K562 treated with DMSO at 1 percent for 48 hours (cell line): Measurements from ENCODE around the gene GJC1. TPM values are rescaled to one million over a fixed set of nuclear protein-coding genes. Genes with fewer than 3 reads are reported as not detected.

Source experiments
- total RNA-seq: library from RNA; unstranded; fragments of 300-600 nt; gene quantifications from 2 replicates; pipeline ENCODE4 v1.2.3, GENCODE V29; 2022; ENCODE audit warnings: low replicate concordance; ENCODE audit errors: extremely low read depth

GJC1 gene
- total RNA-seq = not detected in 2 replicates

DNA sequence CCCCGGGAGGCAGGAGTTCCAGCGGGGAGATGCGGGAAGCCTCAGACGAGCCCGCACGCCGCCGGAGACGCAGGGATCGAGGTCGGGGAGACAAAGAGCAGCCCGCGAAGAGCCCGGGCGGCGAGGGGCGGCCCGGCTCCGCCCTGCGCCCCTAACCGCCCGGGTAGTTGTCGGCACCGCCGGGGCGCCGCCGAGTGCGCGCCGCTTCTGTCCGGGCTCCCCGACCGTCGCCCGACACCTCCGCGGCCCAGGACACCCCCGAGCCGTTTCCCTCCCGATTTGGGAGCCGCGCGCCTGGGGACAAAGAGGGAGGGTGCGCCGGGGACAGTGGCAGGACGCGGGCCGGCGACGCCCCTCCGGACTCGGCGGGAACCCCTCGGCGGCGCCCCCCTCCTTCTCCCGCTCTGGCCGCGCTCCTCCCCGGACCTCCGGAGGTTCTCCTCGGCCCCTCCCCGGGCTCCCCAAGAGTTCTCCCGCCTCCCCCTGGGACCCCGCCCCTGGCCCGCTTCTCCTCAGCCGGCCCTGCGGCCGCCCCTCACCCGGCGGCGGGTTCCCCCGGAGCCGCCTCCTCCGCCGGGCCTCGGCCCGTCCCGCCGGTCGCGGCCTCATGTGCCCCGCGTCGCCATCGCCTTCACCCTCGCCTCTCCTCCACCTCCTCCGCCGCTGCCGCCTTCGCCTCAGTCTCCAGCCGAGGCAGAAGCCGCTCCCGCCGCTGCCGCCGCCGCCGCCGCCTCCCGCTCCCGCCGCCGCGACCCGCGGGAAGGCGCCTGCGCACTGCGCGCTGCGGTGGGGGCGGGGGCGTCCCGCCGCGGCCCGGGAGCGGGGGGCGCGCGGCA, at the start of gene GJC1:
Gene GJC1, minus strand, starts transcription at position 765 of the 836 bp plus-strand sequence. CDS start 24,470 bp downstream, outside the sequence.

DNA sequence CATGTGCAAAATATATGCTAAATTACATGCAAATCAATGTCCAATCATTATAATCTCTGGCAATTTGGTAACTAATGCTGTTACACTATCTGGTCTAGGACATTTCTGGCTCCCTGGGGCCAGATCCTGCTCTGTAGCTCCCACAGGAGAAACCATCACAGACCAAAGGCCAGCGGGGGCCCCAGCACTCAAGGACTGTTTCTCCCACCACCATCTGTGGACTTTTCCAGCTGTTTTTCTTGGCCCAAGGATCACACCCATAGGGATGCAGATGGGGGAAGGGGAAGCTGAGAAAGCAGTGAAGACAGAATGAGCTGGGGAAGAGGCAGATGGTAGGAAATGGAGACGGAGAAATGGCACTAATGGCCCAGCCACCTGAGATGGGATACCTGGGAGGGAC, 17.5 kb upstream of the GJC1 start, which contains the start of gene HIGD1B:
Gene HIGD1B, plus strand, starts transcription at position 298 of the 400 bp plus-strand sequence. CDS start 270 bp downstream, outside the sequence.

DNA sequence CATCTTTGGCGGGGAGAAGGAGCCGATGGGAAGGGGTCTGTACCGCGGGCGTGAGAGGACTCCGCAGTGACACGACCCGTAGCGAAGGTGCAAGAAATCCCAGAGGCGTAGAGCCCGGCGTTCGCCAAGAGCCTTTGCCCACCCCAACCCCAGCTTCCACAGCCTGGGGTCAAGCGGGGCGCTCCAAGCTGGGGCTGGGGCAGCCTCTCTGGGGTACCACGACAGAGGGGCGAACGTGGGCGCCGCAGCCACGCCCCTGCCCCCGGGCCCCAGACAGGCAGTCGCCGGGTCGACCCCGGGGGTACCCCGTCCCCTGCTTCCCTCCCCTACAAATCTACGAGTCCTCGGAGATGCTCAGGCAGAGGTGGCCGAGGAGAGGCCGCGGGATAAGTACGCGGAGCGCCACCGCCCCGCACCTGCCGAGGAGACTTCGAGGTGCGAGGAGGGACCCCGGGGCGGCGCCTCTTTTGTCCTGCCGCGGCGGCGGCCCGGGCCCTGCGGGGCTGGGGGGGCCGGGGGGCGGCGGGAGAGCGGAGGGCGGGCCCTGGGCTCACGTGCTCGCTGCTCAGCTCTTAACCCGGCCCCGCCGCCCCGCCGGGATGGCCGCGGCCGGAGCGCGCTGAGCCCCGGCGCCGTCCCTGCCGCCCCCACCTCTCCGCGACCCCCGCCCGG, 71.5 kb downstream of the GJC1 start, which contains the start of gene ADAM11:
Gene ADAM11, plus strand, starts transcription at position 575 of the 672 bp plus-strand sequence. CDS start 212 bp downstream, outside the sequence.

Other genes with a start within 250 kb of the GJC1 start
- not detected in 2 replicates for gene MEIOC, start 173.8 kb downstream of the GJC1 start, total RNA-seq
- not detected in 2 replicates for gene CCDC43, start 140.5 kb downstream of the GJC1 start, total RNA-seq
- not detected in 2 replicates for gene DBF4B, start 121.6 kb downstream of the GJC1 start, total RNA-seq
- gene ADAM11, start 71.3 kb downstream of the GJC1 start, total RNA-seq = not detected in 2 replicates
- gene HIGD1B, start 17.6 kb upstream of the GJC1 start, total RNA-seq = not detected in 2 replicates
- gene EFTUD2, start 69.2 kb upstream of the GJC1 start, total RNA-seq = not detected in 2 replicates
- gene GFAP, start 85.2 kb upstream of the GJC1 start, total RNA-seq = not detected in 2 replicates
- gene KIF18B, start 117.5 kb upstream of the GJC1 start, total RNA-seq = not detected in 2 replicates
- gene C1QL1, start 138.0 kb upstream of the GJC1 start, total RNA-seq = not detected in 2 replicates
- gene DCAKD, start 221.3 kb upstream of the GJC1 start, total RNA-seq = not detected in 2 replicates
- gene NMT1, start 231.0 kb upstream of the GJC1 start, total RNA-seq = 72.9 TPM in 1 of 2 replicates, not detected in the other